Measurements from ENCODE around the gene ZNF701.
"Not testable (repeated sequence)": the region's sequence is repeated elsewhere in the genome, so short reads cannot be mapped to it uniquely, and the experiment has no call there.

ZNF701 gene

GRCh38 chr19:52599241-52599640 is 29.2 kb downstream of the ZNF701 start:
- peaks cover 10 to 19% (median 15%) of the 10 kb centered on the region in 5 donors for H3K36me3 ChIP-seq (ENCODE audit: control insufficient read depth in 5 of 5, insufficient read depth in 5 of 5, low read length in 5 of 5)
- H3K9ac ChIP-seq (ENCODE audit: low read length in 5 of 5), result no peak overlapping the region
- no peak overlapping the region for H3K4me3 ChIP-seq (ENCODE audit: low read depth in 1 of 5, low read length in 5 of 5)
- H3K27me3 ChIP-seq (ENCODE audit: control insufficient read depth in 5 of 5, insufficient read depth in 4 of 5, low read length in 5 of 5), result no peaks in the 10 kb centered on the region
- no peak overlapping the region for H3K27ac ChIP-seq (ENCODE audit: low read depth, low read length)
- H3K4me1 ChIP-seq (ENCODE audit: control insufficient read depth in 5 of 5, insufficient read depth in 5 of 5, low read length in 5 of 5), result peaks cover 0 to 19% (median 17%) of the 10 kb centered on the region in 5 donors
- peaks cover 0 to 3% (median 0%) of the 10 kb centered on the region in 5 donors for H3K9me3 ChIP-seq (ENCODE audit: control insufficient read depth in 5 of 5, low read length in 5 of 5)

DNA sequence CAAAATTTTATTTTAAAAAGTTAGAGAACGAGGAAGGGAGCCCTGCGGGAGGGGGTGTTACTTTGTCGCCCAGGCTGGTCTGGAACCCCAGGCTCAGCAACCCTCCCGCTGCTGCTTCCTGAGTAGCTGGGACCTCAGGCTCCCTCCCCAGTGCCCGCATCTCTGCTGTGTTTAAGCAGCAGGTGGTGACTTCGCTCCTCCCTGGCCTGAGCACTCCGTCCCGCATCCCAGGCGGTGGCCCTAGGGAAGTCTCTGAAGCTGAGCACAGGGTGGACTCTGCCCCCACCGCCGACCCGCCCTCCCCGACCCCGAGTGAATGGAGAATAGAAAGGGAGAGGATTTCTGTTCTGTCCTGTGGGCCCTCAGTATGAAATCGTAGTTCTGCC is 30.5 kb downstream of the ZNF701 start:
- Histone ChIP-seq H3K4me1 (ENCODE audit: control insufficient read depth in 5 of 5, insufficient read depth in 5 of 5, low read length in 5 of 5) (peaks cover 0 to 19% (median 17%) of the 10 kb centered on the region in 5 donors), H3K9ac (ENCODE audit: low read length in 5 of 5) (peak overlapping the region in 4 of 5 donors; percentile 38 to 83 (median 42)), H3K27ac (ENCODE audit: low read depth, low read length) (peak overlapping the region; percentile 69), H3K36me3 (ENCODE audit: control insufficient read depth in 5 of 5, insufficient read depth in 5 of 5, low read length in 5 of 5) (peaks cover 8 to 16% (median 12%) of the 10 kb centered on the region in 5 donors), H3K9me3 (ENCODE audit: control insufficient read depth in 5 of 5, low read length in 5 of 5) (peaks cover 0 to 4% (median 0%) of the 10 kb centered on the region in 5 donors), H3K27me3 (ENCODE audit: control insufficient read depth in 5 of 5, insufficient read depth in 4 of 5, low read length in 5 of 5) (no peaks in the 10 kb centered on the region), H3K4me3 (ENCODE audit: low read depth in 1 of 5, low read length in 5 of 5) (peak overlapping the region; percentile 58 to 89 (median 85))

DNA sequence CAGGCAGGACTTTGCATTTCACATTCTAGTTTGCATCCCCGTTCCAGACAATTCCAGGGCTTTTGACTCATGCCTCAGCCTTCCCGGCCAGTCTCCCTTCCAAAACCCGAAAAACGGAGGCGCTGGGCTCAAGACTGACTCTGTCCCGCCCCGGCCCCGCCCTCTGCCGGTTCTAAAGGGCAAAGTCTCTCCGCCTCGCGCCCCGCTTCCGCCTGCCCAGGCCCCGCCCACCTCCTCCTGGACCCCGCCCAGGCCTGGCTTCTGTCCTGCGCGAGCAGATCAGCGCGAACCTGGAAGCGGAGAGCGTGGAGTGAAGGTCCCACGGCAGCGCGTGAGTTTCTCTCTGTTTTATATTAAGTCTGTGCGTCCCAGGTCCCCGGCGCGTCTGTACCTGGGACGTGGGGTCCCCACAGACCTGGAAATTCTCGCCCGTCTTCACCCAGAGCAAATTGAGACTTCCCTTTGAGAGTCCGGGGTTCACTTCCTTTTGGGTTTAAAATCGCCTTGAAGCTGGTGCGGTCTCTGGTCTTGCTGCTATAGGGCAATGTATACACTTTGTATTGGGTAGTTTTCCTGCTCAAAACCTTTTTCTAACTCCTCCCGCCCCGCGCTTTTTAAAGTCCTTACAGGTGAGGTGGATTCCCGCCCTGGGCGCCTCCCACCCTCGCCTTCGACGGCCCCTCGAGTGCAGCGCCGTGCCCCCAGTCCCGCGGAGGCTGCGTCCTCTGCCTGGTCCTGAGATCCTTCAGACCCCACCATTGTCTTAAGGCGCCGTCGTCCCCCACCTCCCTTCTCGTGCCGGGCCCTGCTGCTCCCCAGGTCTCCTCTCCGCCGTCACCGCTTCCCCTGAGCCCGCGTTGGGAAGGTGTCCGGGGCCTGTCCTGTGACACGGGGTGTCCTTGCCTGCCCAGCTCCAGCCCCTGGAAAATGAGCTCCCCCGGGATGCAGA is 31.2 kb downstream of the ZNF701 start:
- Histone ChIP-seq H3K9ac (ENCODE audit: low read length in 5 of 5) (peak overlapping the region; percentile 64 to 87 (median 86)), H3K36me3 (ENCODE audit: control insufficient read depth in 5 of 5, insufficient read depth in 5 of 5, low read length in 5 of 5) (peaks cover 1 to 9% (median 6%) of the 10 kb centered on the region in 5 donors), H3K4me3 (ENCODE audit: low read depth in 1 of 5, low read length in 5 of 5) (peak overlapping the region; percentile 61 to 89 (median 85)), H3K27ac (ENCODE audit: low read depth, low read length) (peak overlapping the region; percentile 69), H3K4me1 (ENCODE audit: control insufficient read depth in 5 of 5, insufficient read depth in 5 of 5, low read length in 5 of 5) (peaks cover 0 to 19% (median 17%) of the 10 kb centered on the region in 5 donors), H3K9me3 (ENCODE audit: control insufficient read depth in 5 of 5, low read length in 5 of 5) (peaks cover 0 to 6% (median 0%) of the 10 kb centered on the region in 5 donors), H3K27me3 (ENCODE audit: control insufficient read depth in 5 of 5, insufficient read depth in 4 of 5, low read length in 5 of 5) (no peaks in the 10 kb centered on the region)

- Histone ChIP-seq H3K4me1 (ENCODE audit: control insufficient read depth in 5 of 5, insufficient read depth in 5 of 5, low read length in 5 of 5) (peaks cover 0 to 19% (median 17%) of the 10 kb centered on the region in 5 donors), H3K4me3 (ENCODE audit: low read depth in 1 of 5, low read length in 5 of 5) (peak overlapping the region; percentile 2 to 89 (median 85)), H3K9me3 (ENCODE audit: control insufficient read depth in 5 of 5, low read length in 5 of 5) (peaks cover 0 to 12% (median 5%) of the 10 kb centered on the region in 5 donors), H3K9ac (ENCODE audit: low read length in 5 of 5) (peak overlapping the region in 4 of 5 donors; percentile 64 to 86 (median 84))
- H3K27ac ChIP-seq (ENCODE audit: low read depth, low read length); H3K36me3 ChIP-seq (ENCODE audit: control insufficient read depth in 5 of 5, insufficient read depth in 5 of 5, low read length in 5 of 5); H3K27me3 ChIP-seq (ENCODE audit: control insufficient read depth in 5 of 5, insufficient read depth in 4 of 5, low read length in 5 of 5): not testable (repeated sequence)
Measured at GRCh38 chr19:52601974-52602366, 31.9 kb downstream of the ZNF701 start.

DNA sequence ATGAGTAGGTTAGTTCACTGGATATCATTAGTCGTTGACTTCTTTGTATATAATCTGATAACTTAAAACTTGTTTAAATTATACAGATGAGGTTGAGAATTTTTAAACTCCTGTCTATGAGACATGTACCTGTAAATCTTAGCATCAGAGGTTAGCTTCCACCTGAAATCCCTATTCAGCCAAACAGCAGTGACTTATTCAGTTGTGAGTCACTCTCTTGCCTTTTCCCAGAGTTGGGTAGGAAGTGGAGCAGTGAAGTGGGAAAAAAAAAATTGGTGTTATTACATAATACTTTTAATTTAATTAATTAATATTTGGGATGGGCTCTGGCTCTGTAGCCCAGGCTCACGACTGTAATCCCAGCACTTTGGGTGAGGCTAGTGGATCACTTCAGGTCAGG is 32.9 kb downstream of the ZNF701 start:
- no peaks in the 10 kb centered on the region for H3K36me3 ChIP-seq (ENCODE audit: control insufficient read depth in 5 of 5, insufficient read depth in 5 of 5, low read length in 5 of 5)
- peaks cover 0 to 19% (median 17%) of the 10 kb centered on the region in 5 donors for H3K4me1 ChIP-seq (ENCODE audit: control insufficient read depth in 5 of 5, insufficient read depth in 5 of 5, low read length in 5 of 5)
- no peak overlapping the region for H3K9ac ChIP-seq (ENCODE audit: low read length in 5 of 5)
- peaks cover 0 to 12% (median 5%) of the 10 kb centered on the region in 5 donors for H3K9me3 ChIP-seq (ENCODE audit: control insufficient read depth in 5 of 5, low read length in 5 of 5)
- H3K27ac ChIP-seq (ENCODE audit: low read depth, low read length), result no peak overlapping the region
- no peak overlapping the region for H3K4me3 ChIP-seq (ENCODE audit: low read depth in 1 of 5, low read length in 5 of 5)
- H3K27me3 ChIP-seq (ENCODE audit: control insufficient read depth in 5 of 5, insufficient read depth in 4 of 5, low read length in 5 of 5), result no peaks in the 10 kb centered on the region

DNA sequence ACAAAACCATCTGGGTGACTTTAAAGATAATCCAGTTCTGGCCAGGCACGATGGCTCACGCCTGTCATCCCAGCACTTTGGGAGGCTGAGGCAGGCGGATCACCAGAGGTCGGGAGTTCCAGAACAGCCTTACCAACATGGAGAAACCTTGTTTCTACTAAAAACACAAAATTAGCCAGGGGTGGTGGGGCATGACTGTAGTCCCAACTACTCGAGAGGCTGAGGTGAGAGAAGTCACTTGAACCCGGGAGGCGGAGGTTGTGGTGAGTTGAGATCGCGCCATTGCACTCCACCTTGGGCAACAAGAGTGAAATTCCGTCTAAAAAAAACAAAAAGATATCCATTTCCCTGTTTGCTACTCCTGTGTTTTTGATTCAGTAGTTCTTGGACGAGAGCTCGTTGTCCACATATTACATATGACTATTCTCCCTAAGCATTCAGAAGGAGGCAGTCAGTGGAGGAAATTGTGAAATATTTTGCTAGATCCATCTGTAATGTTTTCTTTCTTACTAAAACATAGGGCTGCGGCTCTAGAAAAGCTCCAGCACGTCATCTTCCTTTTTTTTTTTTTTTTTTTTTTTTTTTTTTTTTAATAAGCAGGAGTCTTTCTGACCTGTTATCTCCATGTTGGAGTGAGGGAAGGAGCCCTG is 33.6 kb downstream of the ZNF701 start:
- Histone ChIP-seq H3K4me1 (ENCODE audit: control insufficient read depth in 5 of 5, insufficient read depth in 5 of 5, low read length in 5 of 5) (peaks cover 0 to 19% (median 17%) of the 10 kb centered on the region in 5 donors), H3K27ac (ENCODE audit: low read depth, low read length) (no peak overlapping the region)

DNA sequence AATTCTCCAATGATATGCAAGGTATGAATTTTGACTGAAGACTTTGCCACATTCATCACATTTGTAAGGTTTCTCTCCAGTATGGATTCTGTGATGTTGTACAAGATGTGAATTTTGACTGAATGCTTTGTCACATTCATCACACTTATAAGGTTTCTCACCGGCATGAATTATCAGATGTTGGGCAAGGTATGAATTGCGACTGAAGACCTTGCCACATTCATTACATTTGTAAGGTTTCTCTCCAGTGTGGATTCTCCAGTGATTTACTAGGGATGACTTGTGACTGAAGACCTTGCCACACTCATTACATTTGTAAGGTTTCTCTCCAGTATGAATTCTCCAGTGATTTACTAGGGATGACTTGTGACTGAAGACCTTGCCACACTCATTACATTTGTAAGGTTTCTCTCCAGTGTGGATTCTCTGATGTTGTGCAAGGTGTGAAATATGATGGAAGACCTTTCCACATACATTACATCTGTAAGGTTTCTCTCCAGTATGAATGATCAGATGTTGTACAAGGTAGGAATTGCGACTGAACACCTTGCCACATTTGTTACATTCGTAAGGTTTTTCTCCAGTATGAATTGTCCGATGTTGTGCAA is 43.3 kb downstream of the ZNF701 start:
- Histone ChIP-seq H3K4me3 (ENCODE audit: low read depth in 1 of 5, low read length in 5 of 5) (no peak overlapping the region), H3K27me3 (ENCODE audit: control insufficient read depth in 5 of 5, insufficient read depth in 4 of 5, low read length in 5 of 5) (no peaks in the 10 kb centered on the region), H3K27ac (ENCODE audit: low read depth, low read length) (no peak overlapping the region), H3K9ac (ENCODE audit: low read length in 5 of 5) (no peak overlapping the region), H3K9me3 (ENCODE audit: control insufficient read depth in 5 of 5, low read length in 5 of 5) (peaks cover 6 to 29% (median 15%) of the 10 kb centered on the region in 5 donors), H3K36me3 (ENCODE audit: control insufficient read depth in 5 of 5, insufficient read depth in 5 of 5, low read length in 5 of 5) (peaks cover 32 to 54% (median 45%) of the 10 kb centered on the region in 5 donors), H3K4me1 (ENCODE audit: control insufficient read depth in 5 of 5, insufficient read depth in 5 of 5, low read length in 5 of 5) (no peaks in the 10 kb centered on the region)

More for the DNA sequence above, 33.6 kb downstream of the ZNF701 start:
- Histone ChIP-seq H3K9me3 (ENCODE audit: control insufficient read depth in 5 of 5, low read length in 5 of 5) (peaks cover 0 to 12% (median 5%) of the 10 kb centered on the region in 5 donors), H3K27me3 (ENCODE audit: control insufficient read depth in 5 of 5, insufficient read depth in 4 of 5, low read length in 5 of 5) (no peaks in the 10 kb centered on the region), H3K36me3 (ENCODE audit: control insufficient read depth in 5 of 5, insufficient read depth in 5 of 5, low read length in 5 of 5) (no peaks in the 10 kb centered on the region), H3K9ac (ENCODE audit: low read length in 5 of 5) (no peak overlapping the region), H3K4me3 (ENCODE audit: low read depth in 1 of 5, low read length in 5 of 5) (no peak overlapping the region)

- Histone ChIP-seq H3K27ac (ENCODE audit: low read depth, low read length) (no peak overlapping the region), H3K9me3 (ENCODE audit: control insufficient read depth in 5 of 5, low read length in 5 of 5) (peaks cover 0 to 5% (median 0%) of the 10 kb centered on the region in 5 donors), H3K9ac (ENCODE audit: low read length in 5 of 5) (no peak overlapping the region), H3K27me3 (ENCODE audit: control insufficient read depth in 5 of 5, insufficient read depth in 4 of 5, low read length in 5 of 5) (no peaks in the 10 kb centered on the region), H3K4me1 (ENCODE audit: control insufficient read depth in 5 of 5, insufficient read depth in 5 of 5, low read length in 5 of 5) (no peaks in the 10 kb centered on the region), H3K36me3 (ENCODE audit: control insufficient read depth in 5 of 5, insufficient read depth in 5 of 5, low read length in 5 of 5) (peaks cover 2 to 77% (median 47%) of the 10 kb centered on the region in 5 donors), H3K4me3 (ENCODE audit: low read depth in 1 of 5, low read length in 5 of 5) (no peak overlapping the region)
Measured at GRCh38 chr19:52621376-52621775, 51.3 kb downstream of the ZNF701 start.

- H3K9me3 ChIP-seq (ENCODE audit: control insufficient read depth in 5 of 5, low read length in 5 of 5), result peaks cover 0 to under 1% (median 0%) of the 10 kb centered on the region in 5 donors
- H3K27me3 ChIP-seq (ENCODE audit: control insufficient read depth in 5 of 5, insufficient read depth in 4 of 5, low read length in 5 of 5), result no peaks in the 10 kb centered on the region
- H3K36me3 ChIP-seq (ENCODE audit: control insufficient read depth in 5 of 5, insufficient read depth in 5 of 5, low read length in 5 of 5), result peaks cover 2 to 76% (median 42%) of the 10 kb centered on the region in 5 donors
- no peak overlapping the region for H3K4me3 ChIP-seq (ENCODE audit: low read depth in 1 of 5, low read length in 5 of 5)
- no peaks in the 10 kb centered on the region for H3K4me1 ChIP-seq (ENCODE audit: control insufficient read depth in 5 of 5, insufficient read depth in 5 of 5, low read length in 5 of 5)
- H3K27ac ChIP-seq (ENCODE audit: low read depth, low read length), result no peak overlapping the region
- H3K9ac ChIP-seq (ENCODE audit: low read length in 5 of 5), result no peak overlapping the region
Measured at GRCh38 chr19:52622261-52622660, 52.2 kb downstream of the ZNF701 start.
